ENCODE results near the gene PKMYT1. TPM values are rescaled to one million over a fixed set of nuclear protein-coding genes. Genes with fewer than 3 reads are reported as not detected.

Gene PKMYT1
- total and polyA plus RNA-seq, 9 of the 15 experiments (the other 6 are each of a cell fraction or from before 2014, with no cell fraction given): 8.7 to 201 (median 37.8) TPM

DNA sequence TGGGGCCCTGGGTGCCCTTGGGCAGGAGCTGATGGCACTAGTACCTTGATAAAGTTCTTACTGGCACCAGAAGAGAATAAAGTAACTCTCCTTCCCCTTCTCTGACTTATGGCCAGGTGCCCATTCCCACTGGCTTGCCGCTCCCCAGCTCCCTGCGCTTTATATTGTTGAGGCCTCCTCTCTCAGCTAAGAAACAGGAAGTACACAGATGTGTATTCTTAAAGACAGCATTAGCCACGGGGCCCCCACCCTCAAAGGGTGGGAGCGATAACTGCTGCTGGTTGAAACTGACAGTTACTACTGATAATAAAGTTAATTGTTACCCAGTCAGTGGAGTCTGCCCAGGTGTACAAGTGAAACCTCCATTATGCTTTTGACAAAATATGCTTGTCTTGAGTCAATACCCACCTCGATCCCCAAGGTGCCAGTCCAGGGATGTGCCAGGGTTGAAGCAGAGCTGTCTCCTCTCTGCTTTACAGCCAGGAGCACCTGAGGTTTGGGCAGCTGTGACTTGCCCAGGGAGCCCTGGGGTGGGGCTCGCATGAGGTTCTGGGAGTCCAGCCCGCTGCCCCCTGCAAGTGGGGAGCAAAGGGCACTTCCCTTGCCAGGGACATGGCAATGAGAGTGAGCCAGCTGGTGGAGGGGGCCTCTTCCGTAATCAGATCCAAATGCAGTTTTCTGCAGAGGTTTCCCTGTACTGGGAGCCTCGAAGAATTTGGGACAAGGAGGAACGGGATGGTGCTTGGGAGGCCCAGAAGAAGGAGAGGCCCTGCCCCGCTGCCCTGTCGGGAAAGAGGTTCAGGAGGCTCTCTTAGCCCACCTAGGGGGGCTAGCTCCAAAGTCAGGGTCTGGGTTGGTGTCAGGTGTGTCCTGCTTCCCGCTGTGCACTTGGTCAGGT is 27.1 kb upstream of the PKMYT1 start (continued):
- TF ChIP-seq, protein P1, sequence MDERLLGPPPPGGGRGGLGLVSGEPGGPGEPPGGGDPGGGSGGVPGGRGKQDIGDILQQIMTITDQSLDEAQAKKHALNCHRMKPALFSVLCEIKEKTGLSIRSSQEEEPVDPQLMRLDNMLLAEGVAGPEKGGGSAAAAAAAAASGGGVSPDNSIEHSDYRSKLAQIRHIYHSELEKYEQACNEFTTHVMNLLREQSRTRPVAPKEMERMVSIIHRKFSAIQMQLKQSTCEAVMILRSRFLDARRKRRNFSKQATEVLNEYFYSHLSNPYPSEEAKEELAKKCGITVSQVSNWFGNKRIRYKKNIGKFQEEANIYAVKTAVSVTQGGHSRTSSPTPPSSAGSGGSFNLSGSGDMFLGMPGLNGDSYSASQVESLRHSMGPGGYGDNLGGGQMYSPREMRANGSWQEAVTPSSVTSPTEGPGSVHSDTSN (CRISPR knock-in tag; IDR thresholded peaks at IDR 0.05; ENCODE audit: low read depth): no peak
- TF ChIP-seq, protein P1 (tag; conservative IDR thresholded peaks at IDR 0.05; ENCODE audit: low read depth): no peak; the same call in 1 of the 2 replicates
- TF ChIP-seq ZNF644 (tag; IDR thresholded peaks at IDR 0.05; ENCODE audit: low read depth): no peak
- TF ChIP-seq FOXK1 (CRISPR knock-in tag; IDR thresholded peaks at IDR 0.05; ENCODE audit: borderline replicate concordance): no peak
- TF ChIP-seq RUNX1 (IDR thresholded peaks at IDR 0.05; ENCODE audit: low read depth): no peak
- TF ChIP-seq RHOXF2B (CRISPR knock-in tag; conservative IDR thresholded peaks at IDR 0.05): no peak
- no peak for TF ChIP-seq ZC3H11A (IDR thresholded peaks at IDR 0.05; ENCODE audit: low read depth, low read length)
- peak; percentile 84 for TF ChIP-seq CHD4 (IDR thresholded peaks at IDR 0.05; ENCODE audit: insufficient read depth, insufficient replicate concordance, low read depth, low read length, poor library complexity, severe bottlenecking)
- no peak for TF ChIP-seq HMGN3 (IDR thresholded peaks at IDR 0.05; ENCODE audit: borderline replicate concordance, extremely low read depth, insufficient read length, low read depth, low read length)
- no peak for TF ChIP-seq KDM5B (IDR thresholded peaks at IDR 0.05; ENCODE audit: insufficient replicate concordance, low read depth, low read length)
- TF ChIP-seq CXXC5 (CRISPR knock-in tag; IDR thresholded peaks at IDR 0.05): peak; percentile 38
- 0 out of 2 replicates have a peak, but pooled peaks have one; percentile 4 for TF ChIP-seq KLF13 (tag; IDR thresholded peaks at IDR 0.05; ENCODE audit: borderline replicate concordance, low read depth)
- TF ChIP-seq MEIS2 (IDR thresholded peaks at IDR 0.05; ENCODE audit: partially characterized antibody): peak; percentile 45
- TF ChIP-seq, protein P2, sequence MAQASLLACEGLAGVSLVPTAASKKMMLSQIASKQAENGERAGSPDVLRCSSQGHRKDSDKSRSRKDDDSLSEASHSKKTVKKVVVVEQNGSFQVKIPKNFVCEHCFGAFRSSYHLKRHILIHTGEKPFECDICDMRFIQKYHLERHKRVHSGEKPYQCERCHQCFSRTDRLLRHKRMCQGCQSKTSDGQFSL (CRISPR knock-in tag; IDR thresholded peaks at IDR 0.05): no peak
- TF ChIP-seq, protein P2 (tag; IDR thresholded peaks at IDR 0.05): no peak
- 0 out of 2 replicates have a peak, but pooled peaks have one; percentile 25 for TF ChIP-seq CBFA2T2 (conservative IDR thresholded peaks at IDR 0.05)
- no peak for TF ChIP-seq NUFIP1 (IDR thresholded peaks at IDR 0.05; ENCODE audit: partially characterized antibody)
- no peak for TF ChIP-seq JUNB (CRISPR knock-in tag; conservative IDR thresholded peaks at IDR 0.05)
- TF ChIP-seq ZNF695 (CRISPR knock-in tag; IDR thresholded peaks at IDR 0.05): no peak
- TF ChIP-seq, protein P3, sequence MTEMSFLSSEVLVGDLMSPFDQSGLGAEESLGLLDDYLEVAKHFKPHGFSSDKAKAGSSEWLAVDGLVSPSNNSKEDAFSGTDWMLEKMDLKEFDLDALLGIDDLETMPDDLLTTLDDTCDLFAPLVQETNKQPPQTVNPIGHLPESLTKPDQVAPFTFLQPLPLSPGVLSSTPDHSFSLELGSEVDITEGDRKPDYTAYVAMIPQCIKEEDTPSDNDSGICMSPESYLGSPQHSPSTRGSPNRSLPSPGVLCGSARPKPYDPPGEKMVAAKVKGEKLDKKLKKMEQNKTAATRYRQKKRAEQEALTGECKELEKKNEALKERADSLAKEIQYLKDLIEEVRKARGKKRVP (CRISPR knock-in tag; IDR thresholded peaks at IDR 0.05): no peak
- no peak for TF ChIP-seq WHSC1 (IDR thresholded peaks at IDR 0.05; ENCODE audit: low read length)
- peak in 1 of 2 experiments; percentile 14; a peak in 1 of 4 replicates for TF ChIP-seq NRF1 (conservative IDR thresholded peaks at IDR 0.05 in 1 of 2, IDR thresholded peaks at IDR 0.05 in 1 of 2)
- no peak for TF ChIP-seq HNRNPLL (IDR thresholded peaks at IDR 0.05; ENCODE audit: low read depth, low read length, poor library complexity, severe bottlenecking)
